Limb (tissue), 2 donors: ENCODE measurements around the gene AK9.
"Not testable (repeated sequence)": the region's sequence is repeated elsewhere in the genome, so short reads cannot be mapped to it uniquely, and the experiment has no call there.

Experiments used
- DNase-seq, 2 donors: peaks; one replicate each; pipeline ENCODE4 v3.0.0-alpha.2; 2016; ENCODE audit errors: extremely low spot score in 2 of 2

Gene AK9

GRCh38 chr6:109696355-109696754, 5.4 kb upstream of the AK9 start:
- no peak for DNase-seq

- DNase-seq: no peak
Observed at GRCh38 chr6:109695468-109695867, 4.5 kb upstream of the AK9 start.

GRCh38 chr6:109693111-109693510, 2.1 kb upstream of the AK9 start:
- no peak for DNase-seq

- peak; percentile 14 to 73 for DNase-seq
Observed at GRCh38 chr6:109690373-109690736, 647 bp downstream of the AK9 start.

GRCh38 chr6:109687271-109687761, 3.7 kb downstream of the AK9 start:
- DNase-seq: no peak

- DNase-seq: no peak
Observed at GRCh38 chr6:109686566-109687265, 4.3 kb downstream of the AK9 start.

GRCh38 chr6:109678661-109679505, 12.1 kb downstream of the AK9 start:
- DNase-seq: not testable (repeated sequence)

GRCh38 chr6:109678240-109678639, 12.8 kb downstream of the AK9 start:
- DNase-seq: no peak

GRCh38 chr6:109676724-109677123, 14.3 kb downstream of the AK9 start:
- DNase-seq: no peak

GRCh38 chr6:109672839-109673238, 18.2 kb downstream of the AK9 start:
- no peak for DNase-seq

GRCh38 chr6:109672175-109672574, 18.8 kb downstream of the AK9 start:
- DNase-seq: no peak

GRCh38 chr6:109671733-109672132, 19.3 kb downstream of the AK9 start:
- DNase-seq: no peak

- no peak for DNase-seq
Observed at GRCh38 chr6:109669811-109670210, 21.2 kb downstream of the AK9 start.

- DNase-seq: no peak
Observed at GRCh38 chr6:109662192-109662591, 28.8 kb downstream of the AK9 start.

- DNase-seq: no peak
Observed at GRCh38 chr6:109660526-109661320, 30.3 kb downstream of the AK9 start.

- DNase-seq: no peak
Observed at GRCh38 chr6:109655761-109656262, 35.2 kb downstream of the AK9 start.

- DNase-seq: no peak
Observed at GRCh38 chr6:109653264-109653663, 37.7 kb downstream of the AK9 start.

- no peak for DNase-seq
Observed at GRCh38 chr6:109644131-109644530, 46.9 kb downstream of the AK9 start.

GRCh38 chr6:109632405-109632804, 58.6 kb downstream of the AK9 start:
- DNase-seq: no peak

GRCh38 chr6:109631403-109631802, 59.6 kb downstream of the AK9 start:
- DNase-seq: no peak

GRCh38 chr6:109628158-109629000, 62.6 kb downstream of the AK9 start:
- DNase-seq: peak in 1 of 2 donors; percentile 30
